Left renal cortex interstitium (tissue), 4 donors: Measurements from ENCODE around the gene MICAL3. TPM values are rescaled to one million over a fixed set of nuclear protein-coding genes. Genes with fewer than 3 reads are reported as not detected.
"Not testable (repeated sequence)": the region's sequence is repeated elsewhere in the genome, so short reads cannot be mapped to it uniquely, and the experiment has no call there.

ENCODE experiments used
- DNase-seq, 4 donors: peaks; one replicate each; pipeline ENCODE4 v3.0.0-alpha.2; 2013; ENCODE audit warnings: low read depth in 4 of 4, low spot score in 2 of 4, missing footprints in 1 of 4
- polyA plus RNA-seq, 4 donors: library from polyadenylated mRNA; unstranded; fragments of 120-200 nt; gene quantifications; one replicate each; pipeline ENCODE4 v1.2.1, GENCODE V29; 2013; ENCODE audit not compliant: insufficient read length in 4 of 4

The MICAL3 gene, protein sequence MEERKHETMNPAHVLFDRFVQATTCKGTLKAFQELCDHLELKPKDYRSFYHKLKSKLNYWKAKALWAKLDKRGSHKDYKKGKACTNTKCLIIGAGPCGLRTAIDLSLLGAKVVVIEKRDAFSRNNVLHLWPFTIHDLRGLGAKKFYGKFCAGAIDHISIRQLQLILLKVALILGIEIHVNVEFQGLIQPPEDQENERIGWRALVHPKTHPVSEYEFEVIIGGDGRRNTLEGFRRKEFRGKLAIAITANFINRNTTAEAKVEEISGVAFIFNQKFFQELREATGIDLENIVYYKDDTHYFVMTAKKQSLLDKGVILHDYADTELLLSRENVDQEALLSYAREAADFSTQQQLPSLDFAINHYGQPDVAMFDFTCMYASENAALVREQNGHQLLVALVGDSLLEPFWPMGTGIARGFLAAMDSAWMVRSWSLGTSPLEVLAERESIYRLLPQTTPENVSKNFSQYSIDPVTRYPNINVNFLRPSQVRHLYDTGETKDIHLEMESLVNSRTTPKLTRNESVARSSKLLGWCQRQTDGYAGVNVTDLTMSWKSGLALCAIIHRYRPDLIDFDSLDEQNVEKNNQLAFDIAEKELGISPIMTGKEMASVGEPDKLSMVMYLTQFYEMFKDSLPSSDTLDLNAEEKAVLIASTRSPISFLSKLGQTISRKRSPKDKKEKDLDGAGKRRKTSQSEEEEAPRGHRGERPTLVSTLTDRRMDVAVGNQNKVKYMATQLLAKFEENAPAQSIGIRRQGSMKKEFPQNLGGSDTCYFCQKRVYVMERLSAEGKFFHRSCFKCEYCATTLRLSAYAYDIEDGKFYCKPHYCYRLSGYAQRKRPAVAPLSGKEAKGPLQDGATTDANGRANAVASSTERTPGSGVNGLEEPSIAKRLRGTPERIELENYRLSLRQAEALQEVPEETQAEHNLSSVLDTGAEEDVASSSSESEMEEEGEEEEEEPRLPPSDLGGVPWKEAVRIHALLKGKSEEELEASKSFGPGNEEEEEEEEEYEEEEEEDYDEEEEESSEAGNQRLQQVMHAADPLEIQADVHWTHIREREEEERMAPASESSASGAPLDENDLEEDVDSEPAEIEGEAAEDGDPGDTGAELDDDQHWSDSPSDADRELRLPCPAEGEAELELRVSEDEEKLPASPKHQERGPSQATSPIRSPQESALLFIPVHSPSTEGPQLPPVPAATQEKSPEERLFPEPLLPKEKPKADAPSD (N-terminal part only)
- 10 to 100 TPM; 18.3 to 45.9 (median 34.2) TPM for polyA plus RNA-seq

DNA sequence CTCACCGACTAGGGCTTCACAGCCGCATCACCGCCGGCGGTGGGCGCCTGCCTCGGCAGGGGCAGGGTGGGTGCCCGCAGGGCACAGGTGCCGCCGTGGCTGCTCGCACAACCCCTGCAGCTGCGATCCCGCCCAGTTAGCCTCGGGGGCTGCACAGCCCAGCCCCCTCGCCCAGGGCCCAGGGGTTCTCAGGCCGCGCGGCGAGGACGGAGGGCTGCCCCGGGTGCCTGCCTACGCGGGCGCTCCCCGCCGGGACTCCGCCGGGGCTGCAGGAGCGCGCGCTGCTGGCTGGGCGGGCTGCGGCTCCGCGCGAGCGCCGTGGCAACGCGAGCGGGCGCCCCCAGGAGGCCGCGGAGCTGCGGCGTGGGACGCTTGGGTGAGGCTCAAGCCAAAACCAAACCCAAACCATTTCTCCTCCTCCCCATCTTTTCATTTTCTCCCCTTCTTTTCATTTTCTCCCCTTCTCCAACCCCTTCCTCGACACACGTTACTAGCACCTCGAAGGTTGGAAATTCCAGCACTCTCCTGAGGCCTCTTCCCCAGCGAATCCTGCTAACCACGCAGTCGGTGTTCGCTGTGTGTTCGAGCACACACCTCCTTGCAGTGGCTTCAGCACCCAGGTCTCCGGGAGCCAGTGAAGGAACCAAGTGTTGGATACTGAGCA is at the start of gene MICAL3:
Gene MICAL3, minus strand, starts transcription at position 286 of the 664 bp plus-strand sequence. CDS start 117,749 bp downstream, outside the sequence.
- DNase-seq, result no peak

DNA sequence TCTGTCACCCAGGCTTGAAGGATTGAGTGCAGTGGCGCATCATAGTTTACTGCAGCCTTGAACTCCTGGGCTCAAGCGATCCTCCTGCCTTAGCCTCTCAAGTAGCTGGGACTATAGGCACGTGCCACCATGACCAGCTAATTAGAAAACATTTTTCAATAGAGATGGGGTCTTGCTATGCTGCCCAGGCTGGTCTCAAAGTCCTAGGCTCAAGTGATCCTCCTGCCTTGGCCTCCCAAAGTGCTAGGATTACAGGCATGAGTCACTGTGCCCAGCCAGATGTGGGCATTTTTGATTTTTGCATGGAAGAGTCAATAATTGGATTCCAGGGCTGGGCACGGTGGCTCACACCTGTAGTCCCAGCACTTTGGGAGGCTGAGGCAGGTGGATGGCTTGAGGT is 49.6 kb upstream of the MICAL3 start:
- DNase-seq, result not testable (repeated sequence)

DNA sequence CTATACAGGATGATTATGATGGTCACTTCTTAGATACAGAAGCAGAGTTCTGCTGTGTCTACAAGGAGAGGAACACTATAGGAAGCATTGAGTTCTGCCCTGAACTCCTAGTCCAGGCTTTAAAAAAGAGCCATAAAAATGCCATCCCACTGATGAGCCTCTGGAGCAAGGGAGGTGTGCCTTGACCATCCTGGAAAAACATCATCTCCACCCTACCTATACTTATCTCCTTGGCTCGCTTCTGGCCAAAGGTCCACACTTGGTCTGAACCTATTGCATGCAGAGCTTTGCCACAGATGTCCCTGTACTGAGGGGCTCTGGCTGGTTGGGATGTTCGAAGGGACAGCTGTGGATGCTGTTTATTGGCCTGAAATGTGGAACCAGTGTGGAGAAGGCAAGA is 49.1 kb upstream of the MICAL3 start:
- DNase-seq, result no peak

DNA sequence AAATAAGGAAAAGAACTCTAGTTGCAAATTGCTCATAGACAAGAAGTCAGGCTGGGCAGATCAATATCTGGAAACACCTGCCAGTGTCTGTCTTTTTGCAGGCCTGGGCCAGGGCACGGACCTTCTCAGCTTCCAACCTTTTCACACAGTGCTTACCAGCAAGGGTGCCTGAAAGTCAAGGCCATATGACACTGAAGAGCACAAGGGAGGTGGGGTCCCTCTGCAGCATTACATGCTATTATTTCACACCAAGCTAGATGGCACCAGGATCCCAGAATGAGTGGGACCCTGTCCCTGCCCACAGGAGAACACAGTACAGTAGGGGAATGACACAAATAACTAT is 47.6 kb upstream of the MICAL3 start:
- DNase-seq, result no peak

DNA sequence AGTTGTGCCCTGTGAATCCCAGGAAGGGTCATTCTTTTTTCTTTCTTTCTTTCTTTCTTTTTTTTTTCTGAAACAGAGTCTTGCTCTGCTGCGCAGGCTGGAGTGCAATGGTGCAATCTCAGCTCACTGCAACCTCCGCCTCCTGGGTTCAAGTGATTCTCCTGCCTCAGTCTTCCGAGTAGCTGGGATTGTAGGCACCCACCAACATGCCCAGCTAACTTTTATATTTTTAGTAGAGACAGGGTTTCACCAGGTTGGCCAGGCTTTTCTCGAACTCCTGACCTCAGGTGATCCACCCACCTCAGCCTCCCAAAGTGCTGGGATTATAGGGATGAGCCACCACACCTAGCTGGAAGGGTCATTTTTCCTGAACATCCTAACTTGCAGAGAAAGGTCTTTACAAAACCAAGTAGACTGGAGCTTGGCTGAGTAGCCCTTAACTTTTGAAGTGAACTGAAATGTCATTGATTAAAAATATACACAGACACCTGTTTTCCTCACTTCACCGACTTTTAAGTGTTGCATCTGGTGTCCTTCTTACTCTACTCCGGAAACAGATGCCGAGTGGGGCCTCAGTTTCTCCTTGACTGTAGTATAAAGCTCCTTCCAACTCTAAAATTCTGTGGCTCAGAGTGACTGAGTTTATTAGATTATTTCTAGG is 47.1 kb upstream of the MICAL3 start:
- not testable (repeated sequence) for DNase-seq

DNA sequence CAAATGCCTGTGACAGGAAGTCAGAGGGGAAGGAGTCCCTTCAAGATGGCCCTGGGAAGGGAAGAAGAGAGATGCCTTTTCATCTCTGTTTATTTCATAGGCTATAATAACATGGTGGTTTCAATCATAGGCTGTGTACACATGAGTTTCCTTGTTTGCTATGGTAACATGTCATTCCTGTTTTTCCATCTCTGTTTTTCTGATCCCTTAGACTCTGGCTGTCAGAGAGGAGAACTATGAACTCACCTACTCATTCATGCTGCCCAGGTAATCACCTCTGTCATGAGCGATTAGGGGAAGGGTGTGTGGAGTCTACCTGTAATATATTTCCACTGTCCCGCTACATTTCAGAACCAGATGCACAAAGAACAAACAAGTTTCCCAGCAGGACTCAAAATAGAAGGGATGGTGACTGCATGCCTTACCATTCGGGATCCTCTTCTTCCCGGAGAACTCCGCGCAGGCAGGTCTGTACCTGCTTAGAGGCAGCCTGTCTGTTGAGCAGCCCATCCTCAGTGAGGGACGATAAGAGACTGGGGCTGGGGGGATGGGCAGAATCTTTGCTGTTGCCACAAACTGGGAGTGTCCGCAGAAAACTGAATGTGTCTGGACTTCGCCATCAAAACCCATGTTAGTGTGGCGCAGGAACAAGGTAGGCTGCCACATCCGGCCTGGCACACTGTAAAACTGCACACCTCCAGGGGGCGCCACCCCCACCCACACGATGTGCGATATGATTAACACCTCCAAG is 46.4 kb upstream of the MICAL3 start:
- DNase-seq, result no peak

DNA sequence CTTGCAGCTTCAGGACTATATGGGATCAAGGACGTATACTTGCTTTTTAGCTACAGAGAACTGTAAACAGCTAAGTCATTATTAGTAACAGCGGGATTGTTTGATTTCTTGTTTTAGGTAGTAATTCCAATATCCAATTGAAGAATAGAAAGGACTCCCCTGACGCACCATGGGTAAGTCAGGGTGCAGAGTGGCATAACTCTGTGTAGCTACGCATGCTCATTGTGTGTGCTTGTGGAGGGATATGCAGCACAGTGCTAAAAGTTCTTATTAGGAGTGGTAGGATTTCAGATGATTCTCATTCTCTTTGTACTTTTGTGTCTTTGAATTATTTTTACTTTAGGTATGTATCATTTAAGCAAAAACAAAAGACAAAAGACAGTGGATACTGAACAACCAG is 45.7 kb upstream of the MICAL3 start:
- DNase-seq, result no peak

DNA sequence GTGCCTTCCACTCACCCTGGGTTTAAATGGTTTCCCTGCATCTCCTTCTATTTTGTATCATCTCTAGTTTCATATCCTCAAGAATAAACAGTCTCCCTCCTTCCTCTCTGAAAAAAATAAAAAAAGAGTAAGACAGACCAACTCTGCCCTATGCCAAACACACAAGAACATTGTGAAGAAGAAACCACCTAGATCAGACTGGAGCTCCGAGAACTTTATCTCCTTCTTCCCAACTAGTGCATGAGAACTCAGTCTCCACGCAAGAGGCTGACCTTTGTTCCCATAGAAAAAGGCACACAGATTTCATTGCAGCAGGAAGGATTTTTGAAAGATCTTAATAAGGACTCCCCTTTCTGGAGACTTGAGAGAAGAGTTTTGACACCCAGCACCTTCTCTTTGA is 44.7 kb upstream of the MICAL3 start:
- DNase-seq, result no peak

DNA sequence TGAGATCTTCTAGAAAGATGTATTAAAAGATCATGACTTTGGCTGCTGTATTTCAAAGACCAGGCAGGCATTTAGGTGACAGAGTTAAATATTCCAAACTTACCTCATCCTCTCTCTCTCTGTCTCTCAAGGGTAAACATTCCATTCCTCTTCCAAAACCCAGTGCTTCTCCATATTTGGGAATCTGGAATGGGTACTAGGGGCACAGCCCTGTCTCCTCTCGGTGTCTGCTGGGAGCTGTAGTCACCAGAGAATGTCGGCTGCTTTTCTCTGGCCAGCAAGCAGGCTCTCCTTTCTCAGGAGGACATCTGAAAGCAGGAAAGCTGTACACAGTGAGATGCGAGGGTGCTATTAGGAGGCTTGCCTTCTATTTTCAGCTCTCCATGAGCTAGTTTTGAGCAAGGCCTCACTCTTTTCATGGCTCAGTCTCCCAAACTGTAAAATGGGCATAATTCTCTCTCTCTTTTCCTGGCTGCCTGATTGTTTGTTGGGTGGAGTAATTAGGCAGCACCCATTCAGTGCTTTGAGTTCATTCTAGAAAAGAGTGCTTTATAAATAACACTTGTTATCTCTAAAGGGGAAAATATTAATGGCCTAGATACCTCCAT is 44.1 kb upstream of the MICAL3 start:
- no peak for DNase-seq

DNA sequence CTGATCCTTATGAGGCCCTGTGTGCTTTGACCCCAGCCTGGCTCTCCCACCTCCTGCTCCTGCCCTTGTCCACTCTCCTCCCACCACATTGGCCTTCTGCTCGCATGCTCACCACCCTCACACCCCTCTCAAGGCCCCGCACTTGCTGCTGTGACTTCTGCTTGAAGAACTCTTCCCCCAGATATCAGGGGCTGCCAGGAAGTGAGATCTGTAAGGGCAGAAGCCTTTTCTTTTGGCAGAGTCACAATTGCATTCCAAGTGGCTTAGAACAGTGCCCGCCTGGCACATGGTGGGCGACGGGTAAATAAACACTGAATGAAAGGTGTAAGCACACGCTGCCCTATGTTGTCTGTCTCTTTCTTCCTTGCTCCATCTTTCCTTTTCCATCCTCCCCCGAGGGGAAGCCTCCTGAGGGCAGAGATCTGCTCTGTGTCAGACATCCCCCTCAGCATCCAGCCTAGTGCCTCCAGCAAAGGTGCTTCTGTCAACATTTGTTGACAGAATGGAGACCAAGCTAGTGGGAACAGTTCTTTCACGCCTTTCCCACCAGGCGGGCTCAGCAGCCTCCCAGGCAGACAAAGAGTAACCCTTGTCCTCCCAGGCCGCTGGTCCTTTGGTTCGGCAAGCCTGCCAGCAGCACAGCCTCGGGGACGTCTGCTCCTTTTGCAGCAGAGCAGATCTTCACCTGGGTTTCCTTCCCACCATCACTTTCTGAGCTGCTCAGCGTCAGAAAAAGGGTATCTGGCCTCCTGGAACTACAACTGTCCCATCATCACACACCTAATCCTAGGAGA is 43.4 kb upstream of the MICAL3 start:
- DNase-seq, result no peak

DNA sequence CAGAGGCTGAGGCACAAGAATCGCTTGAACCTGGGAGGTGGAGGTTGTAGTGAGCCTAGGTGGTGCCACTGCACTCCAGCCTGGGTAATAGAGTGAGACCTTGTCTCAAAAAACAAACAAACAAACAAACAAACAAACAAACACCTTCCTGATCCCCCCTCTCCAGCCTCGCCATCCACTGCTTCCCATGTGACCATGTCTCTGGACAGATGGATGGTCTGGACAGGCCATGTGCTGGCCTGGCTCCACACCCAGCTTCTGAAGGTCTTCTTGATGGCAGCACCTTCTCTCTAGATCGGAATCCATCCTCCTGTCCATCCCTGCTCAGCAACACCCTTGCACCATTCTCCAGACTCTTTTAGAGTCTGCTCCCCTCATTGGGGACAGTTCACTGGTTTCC is 42.8 kb upstream of the MICAL3 start:
- no peak for DNase-seq

DNA sequence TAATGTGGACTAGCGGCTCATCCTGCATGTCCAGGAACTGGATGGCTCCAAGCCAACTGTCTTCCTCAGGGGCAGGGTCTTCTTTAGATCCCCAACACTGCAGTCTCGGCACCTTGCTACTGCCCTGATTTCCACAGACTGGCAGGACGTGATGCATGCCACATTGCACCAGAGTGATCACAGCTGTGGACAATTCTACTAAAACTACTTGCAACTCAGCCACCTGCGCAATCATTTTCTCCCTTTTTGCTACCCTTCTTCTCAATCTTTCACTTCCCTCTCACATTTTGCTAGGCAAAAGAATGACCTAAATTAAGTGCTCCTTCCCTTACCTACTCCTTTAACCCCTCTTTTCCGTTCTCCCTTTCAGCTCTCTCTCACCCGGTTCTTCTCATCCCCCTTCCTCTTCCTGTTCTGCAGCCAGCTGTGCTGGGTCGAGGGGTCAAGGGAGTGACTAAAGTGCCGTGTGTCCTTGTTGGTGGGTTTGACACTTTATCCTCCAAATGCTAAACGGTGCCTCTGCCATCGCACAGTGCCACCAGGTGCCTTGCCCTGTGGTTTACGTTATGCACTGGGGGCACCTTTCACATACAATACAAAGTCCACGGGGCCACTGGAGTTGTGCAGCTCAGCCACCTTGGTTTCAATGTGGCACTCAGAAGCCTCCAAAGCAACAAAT is 42.0 kb upstream of the MICAL3 start:
- no peak for DNase-seq

DNA sequence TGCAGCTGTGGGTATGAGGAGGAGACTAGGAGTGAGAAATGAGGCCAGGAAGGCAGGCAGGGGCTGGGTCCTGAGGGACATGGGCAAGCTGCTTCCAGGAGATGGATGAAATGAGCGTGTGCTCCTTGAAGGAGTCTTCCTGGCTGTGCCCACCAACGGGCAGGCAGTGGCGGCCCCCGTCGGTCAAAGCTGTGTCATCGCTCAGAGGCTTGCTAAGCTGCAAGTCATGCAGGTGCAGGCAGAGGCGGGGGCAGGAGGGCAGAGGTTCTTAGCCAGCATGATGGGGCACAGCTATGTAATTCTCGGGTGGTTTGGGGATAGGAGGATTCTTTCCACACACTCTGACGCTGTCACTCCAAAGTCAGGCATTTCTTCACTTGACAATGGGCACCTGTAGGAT is 40.9 kb upstream of the MICAL3 start:
- DNase-seq, result no peak

DNA sequence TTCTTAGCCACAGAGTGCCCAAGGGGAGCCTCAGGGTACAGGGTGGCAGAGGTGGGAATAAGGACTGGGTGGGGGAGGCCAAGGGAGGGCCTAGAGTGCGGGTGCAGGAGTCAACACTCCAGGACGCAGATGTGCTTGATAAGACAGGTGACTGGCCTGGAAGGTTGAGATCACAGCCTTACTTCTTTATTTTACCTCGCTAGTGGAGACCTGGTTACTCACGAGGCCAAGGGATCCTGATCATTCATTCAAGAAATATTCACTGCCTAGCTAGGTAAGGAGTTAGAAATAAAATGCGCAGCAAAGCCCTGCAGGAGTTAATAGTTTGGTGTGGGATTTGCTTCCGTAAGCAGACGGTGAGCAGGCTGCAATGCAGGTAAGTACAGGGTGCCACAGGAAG is 40.3 kb upstream of the MICAL3 start:
- DNase-seq, result no peak

DNA sequence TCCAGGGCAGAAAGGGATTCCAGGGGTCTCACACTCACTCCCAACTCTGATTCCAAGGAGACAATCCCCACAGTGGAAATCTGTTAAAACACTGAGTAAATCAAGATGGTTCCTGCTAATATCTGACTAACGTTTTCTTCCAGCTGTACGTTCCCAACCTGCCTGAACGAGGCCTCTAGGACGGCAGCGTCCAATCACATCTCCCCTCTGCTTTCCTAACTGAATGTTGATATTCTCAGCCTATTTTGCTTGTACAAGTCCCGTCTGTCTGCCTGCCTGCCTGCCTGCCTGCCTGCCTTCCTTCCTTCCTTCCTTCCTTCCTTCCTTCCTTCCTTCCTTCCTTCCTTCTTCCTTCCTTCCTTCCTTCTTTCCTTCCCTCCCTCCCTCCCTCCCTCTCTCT is 39.4 kb upstream of the MICAL3 start:
- not testable (repeated sequence) for DNase-seq

DNA sequence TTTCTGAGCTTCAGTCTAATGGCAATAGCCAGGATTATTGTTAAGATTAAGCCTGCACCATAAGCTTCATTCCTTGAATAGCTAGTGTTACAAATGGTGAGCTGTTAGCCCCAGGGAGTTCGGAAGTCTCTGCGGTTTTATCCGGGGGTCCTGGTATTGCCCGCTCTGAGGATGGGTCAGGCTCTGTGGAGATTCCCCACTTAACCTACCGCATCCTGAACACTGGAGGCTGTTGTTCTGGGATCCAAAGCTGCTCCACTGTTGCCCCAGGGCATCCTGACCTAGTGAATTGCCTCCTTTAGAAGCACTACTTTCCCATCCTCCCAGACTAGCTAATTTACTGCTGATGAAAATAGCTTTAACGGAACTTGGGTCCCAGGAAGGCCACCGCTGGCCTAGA is 38.9 kb upstream of the MICAL3 start:
- no peak for DNase-seq

DNA sequence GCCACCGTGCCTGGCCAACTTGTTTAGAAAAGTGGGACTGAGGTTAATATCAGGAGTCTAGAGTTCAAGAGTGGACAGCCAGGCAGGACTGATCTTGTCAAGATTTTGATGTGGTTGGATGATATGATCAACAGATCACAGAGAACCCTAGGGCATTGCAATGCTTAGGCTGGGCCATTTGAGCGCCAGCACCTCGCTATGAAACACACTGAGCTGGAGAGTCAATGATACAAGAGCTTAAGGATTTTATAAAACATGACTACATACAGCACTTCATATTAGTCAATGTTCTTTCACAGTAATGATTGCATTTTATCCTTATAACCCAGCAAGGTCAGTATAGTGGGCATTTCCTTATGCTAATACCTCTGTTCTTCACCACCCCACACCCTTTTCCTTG is 38.1 kb upstream of the MICAL3 start:
- no peak for DNase-seq
